ENCODE measurements around the gene C17orf100.

C17orf100 gene

GRCh38 chr17:6651354-6651918, at the start of gene C17orf100, which contains the start of gene MED31:
Gene C17orf100 (plus strand): TSS chr17:6651762. CDS start chr17:6651914, 152 bp downstream.
Gene MED31 (minus strand): TSS chr17:6651605. CDS start chr17:6651528, 77 bp downstream.
- peak; percentile 89 for DNase-seq

- no peak for DNase-seq
These were observed 49.4 kb upstream of the C17orf100 start for GRCh38 chr17:6602141-6602540.

DNA sequence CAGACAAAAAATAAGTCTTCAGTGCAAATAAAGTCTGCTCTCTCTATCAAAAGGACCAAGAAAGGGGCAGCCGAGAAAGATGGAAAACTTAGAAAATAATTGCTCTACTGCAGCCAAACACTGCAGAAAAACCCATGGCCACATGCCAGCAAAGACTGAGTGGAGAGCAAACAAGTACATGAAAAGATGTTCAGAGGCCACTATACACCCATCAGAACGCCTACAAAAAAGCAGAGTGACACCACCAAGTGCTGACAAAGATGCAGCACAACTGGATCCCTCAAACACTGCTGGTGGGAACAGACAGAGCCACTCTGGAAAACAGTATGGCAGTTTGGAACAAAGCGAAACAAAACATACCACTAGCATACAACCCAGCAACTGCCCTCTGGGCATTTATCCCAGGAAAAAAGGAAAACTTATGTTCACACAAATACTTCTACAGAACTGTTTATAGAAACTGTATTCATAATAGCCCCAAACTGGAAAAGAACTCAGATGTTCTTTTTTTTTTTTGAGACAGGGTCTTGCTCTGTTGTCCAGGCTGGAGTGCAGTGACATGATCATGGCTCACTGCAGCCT, 47.7 kb upstream of the C17orf100 start:
- no peak for DNase-seq

DNA sequence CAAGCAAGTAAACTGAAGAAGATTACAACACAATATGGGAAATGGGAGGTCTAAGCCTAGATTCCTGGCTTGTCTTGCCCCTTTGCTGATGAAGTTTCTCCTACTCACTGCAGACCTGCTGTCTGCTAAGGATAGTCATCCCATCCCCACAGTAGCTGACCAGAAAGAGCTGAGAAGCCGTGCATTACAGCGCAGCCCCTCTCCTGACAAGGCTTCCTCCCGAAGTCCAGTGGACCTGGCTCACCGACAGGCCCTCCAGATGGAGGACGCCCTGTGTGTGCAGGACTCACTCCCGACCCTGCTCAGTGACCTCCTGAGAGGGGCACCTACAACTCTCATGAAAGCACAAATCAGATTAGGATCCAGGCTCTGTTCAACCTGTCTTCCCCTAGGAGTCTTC, 46.4 kb upstream of the C17orf100 start:
- no peak for DNase-seq

DNA sequence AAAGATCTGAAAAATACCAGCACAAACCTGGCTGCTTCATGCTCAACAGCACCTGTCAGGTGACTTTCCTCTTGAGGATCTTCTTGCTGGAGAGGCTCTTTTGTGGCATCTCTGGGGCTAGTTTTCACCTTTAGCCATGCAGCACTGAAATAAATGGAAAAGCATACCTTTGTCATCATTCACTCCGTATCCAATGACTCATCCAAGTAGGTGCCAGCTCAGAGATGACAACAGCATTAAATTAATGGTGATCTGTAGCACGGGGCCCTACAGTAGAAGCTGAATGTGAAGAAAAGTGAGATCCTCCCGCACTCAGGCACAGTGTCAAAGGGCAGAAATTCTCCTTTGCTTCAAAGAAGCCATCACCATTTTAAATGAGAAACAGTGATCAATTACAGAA, 43.2 kb upstream of the C17orf100 start:
- no peak for DNase-seq

DNA sequence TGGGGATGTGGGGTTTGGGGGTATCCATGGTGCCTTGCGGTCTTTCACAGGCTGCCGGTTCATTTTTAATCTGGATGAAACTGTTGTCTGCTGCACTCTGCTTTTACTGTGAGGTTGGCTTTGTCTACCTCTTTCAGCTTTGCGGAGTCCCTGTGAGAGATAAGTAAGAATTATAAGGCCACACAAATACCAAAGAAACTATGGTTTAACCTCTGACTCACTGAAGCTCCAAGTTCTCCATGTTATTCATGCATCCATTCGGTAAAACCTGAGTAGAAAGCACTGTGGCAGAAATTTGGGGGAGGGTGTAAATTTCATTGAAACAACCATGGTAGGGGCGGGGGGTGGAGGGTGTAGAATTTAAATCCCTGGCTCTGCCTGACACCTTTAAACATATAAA, 41.6 kb upstream of the C17orf100 start:
- DNase-seq: no peak

- no peak for DNase-seq
These were observed 40.3 kb upstream of the C17orf100 start for GRCh38 chr17:6611231-6611630.

DNA sequence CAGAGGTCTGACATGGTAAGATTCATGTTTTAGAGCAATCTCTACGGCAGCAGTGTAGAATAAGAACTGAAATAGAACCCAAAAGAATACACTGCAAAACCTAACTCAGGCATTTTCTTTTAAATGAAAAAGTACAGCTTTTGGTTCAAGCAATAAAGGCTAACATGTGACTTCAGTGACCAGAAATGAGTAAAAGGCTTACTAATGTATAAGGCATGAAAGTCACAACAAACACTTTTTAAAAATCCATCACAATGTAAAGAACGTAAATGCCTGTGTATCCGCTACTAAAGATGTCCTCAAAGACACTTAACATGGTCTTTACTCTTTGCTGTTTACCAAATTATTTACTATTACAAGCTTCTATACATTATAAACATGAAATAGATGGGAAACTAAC, 27.6 kb upstream of the C17orf100 start:
- DNase-seq: no peak

GRCh38 chr17:6626616-6627015, 24.9 kb upstream of the C17orf100 start:
- DNase-seq: no peak

DNA sequence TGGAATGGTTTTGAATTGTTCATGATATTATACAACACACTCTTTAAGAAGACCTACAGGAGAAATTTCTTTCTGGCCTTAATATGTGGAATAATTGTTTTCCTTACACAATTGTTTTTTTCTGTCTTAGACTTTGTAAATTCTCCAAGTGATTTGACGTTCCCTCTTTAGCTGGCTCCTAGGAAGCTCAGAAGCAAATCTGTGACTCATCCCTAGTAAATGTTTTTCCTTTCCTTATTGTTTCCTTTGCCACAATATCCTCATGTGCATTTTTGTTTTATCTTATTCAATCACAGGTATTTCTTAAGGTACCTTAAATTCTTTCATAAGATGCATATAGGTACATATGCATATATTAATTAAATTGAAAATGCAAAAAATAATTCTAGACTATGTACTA, 24.5 kb upstream of the C17orf100 start:
- no peak for DNase-seq

- no peak for DNase-seq
These were observed 21.2 kb upstream of the C17orf100 start for GRCh38 chr17:6630390-6630789.

- no peak for DNase-seq
These were observed 19.0 kb upstream of the C17orf100 start for GRCh38 chr17:6632530-6632929.

DNA sequence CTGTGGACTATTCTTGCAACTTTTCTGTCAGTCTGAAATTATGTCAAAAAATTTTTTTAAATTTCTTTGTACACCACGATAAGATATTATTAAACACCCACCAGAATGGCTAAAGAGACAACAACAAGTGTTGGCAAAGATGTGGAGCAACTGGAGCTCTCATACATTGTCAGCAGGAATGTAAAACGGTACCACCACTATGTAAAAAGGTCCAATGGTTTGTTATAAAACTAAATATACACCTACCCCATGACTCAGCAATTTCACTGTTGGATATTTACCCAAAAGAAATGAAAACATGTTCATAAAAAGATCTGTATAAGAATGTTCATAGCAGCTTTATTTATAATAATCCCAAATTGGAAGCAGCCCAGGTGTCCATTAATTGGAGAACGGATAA, 18.3 kb upstream of the C17orf100 start:
- DNase-seq: no peak

DNA sequence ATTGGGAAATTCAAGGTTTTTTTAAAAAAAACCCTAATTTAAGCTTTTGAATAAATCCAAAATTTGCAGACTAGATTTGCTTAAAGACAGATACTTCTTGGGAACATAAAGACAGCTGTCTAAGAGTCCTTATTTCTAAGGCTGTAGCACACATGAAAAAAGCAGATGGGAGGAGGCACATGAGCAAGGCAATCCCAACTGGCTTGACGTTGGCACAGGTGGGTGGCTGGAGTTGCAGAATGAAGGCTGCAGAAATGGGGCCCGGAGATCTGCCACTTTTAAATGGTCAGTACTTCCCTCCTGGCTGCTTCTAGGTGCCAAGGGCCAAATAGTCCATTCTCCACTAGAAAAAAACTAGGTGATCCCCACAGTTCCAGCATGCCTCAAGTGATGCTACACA, 15.5 kb upstream of the C17orf100 start:
- DNase-seq: no peak

- DNase-seq: no peak
These were observed 14.7 kb upstream of the C17orf100 start for GRCh38 chr17:6636616-6637457.

DNA sequence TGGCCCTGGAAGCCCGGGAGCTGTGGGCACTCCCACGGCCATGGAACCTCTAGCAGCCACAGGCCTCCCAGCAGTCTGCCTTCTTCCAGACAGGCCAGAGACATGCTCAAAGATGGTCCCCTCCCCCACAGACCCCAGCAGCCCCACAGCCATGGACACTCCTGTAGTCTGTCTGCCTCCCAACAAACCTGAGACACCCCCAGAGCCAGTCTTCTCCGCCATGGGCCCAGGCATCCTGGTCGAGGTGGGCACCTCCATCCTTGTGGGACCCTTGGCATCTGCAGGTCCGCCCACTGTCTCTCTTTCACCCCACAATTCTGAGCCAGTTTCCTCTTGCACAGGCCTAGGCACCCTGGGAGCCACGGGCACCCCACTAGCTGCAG, 14.1 kb upstream of the C17orf100 start:
- no peak for DNase-seq

DNA sequence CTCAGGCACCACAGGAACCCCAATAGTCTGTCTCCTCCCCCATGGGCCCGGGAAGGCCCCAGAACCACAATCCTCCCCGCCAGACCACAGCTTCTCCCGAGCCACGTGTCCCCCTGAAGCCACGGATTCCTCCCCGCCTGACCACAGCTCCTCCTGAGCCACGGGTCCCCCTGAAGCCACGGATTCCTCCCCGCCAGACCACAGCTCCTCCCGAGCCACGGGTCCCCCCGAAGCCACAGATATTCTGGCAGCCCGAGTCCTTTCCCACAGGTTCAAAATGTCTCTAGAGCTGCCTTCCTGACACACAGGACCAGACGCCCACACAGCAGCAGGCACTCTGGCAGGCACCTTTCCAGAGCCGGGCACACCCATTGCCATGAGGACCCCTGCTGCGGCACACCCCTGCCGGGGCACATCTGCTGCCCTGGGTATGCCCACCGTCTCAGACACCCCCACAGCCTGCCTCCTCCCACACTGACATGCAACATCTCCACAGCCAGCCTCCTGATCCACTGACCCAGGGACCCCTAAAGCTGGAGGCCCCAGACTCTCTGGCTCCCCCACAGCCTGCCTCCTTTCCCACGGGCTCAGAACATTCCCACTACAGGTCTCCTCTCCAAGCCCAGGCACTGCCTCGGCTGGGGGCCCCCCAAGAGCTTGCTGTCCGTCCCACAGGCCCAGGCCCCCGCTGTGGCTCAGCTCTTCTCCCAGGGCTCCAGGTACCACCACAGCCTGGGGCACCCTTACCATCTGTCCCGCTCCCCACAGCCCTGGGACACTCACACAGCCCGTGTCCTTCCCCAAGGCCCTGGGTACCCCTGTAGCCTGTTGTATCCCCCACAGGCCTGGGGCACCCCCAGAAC, 13.3 kb upstream of the C17orf100 start:
- DNase-seq: no peak

DNA sequence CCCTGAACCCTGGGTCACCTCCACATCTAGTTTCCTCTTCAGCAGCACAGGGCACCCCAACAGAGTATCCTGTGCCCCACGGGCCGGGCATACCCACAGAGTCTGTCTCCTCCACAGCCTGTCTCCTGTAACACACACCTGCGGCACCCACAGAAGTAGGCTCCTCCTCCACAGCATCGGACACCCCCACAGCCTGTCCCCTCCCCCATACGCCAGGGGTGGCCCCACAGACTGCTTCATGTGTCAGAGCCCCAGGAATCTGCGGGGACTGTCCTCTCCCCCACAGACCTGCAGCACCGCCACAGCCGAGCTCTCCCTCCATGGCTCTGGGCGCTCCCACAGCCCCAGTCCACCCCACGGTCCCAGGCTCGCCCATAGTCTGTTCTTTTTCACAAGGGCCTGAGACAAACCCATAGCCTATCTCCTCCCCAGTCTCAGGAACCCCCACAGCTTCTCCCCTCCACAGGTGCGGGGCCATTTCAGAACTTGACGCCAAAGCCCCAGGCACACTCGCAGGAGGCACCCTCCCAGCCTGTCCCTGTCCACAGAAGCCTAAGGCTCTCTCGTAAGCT, 12.5 kb upstream of the C17orf100 start:
- DNase-seq: no peak

DNA sequence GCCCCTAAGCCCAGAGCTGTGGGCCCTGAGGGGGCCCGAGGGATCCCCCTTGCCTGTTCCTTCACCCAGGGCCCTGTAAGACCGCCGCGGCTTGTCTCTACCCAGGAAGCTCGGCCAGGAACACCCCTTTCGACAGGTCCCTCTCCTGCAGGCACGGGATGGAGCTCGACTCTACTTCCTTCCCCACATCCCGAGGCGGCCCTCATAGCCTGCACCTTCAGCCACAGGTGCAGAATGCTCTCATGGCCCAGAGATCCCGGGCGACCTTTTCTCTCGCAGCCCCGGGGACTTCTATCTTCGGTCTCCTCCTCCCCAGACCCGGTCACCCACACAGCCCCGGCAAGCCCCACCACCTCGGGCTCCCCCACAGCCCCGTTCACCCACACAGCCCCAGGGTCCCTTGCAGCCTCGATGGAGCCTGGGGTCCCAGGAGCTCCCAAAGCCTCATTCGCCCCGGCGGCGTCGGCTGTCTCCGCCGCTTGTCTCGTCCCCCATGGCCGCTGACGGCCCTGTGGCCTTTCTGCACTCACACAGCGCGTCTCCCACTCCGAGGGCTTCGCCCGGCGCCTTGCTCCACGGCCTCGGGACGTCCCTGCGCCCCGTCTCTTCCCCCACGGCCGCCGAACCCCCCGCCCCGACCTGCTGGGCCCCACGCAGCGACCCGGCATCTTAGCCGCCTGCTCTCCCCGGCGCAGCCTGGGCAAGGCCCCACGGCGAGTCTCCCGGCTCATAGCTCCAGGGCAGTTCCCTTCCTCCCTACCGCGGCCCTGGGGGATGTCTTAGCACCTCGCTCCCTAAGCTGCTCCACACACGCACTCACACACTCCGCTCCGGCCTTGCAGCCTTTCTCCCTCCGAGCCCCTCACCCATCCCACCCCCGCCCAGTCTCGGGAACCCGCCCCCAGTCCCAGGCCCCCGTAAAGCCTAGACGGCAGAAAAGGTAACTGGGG, 11.7 kb upstream of the C17orf100 start:
- DNase-seq: no peak

DNA sequence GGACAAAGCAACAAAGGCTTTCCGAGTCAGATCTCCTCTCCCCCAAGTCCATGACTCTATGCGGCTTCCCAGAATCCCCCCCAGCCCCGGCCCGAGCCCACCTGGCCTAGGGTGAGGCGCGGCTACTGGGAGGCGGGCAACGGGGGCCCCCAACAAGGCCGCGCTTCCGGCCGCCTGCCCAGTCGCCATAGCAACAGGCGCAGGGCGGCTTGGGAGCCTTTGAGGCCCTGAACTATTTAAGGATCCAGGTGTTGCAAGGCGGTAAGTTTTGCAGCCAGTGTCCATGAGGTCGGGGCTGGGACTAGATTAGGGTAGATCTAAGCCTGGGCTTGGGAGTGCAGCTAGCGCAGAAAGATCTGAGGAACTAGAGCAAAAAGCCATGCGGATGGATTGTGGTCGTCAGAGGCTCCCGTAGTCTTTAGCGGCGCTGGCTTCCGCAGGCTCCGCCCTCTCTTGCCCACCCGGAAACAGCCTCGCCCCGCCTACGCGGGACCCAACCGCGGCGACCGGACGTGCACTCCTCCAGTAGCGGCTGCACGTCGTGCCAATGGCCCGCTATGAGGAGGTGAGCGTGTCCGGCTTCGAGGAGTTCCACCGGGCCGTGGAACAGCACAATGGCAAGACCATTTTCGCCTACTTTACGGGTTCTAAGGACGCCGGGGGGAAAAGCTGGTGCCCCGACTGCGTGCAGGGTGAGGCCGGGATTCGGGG, 10.9 kb upstream of the C17orf100 start, which contains the start of the genes KIAA0753 and TXNDC17:
TSS of gene KIAA0753 (minus strand) at position 176 of the 711 bp plus-strand sequence. CDS start 5,608 bp downstream, outside the sequence.
TSS of gene TXNDC17 (plus strand) at position 525 of the 711 bp plus-strand sequence. CDS start at position 548, 23 bp downstream.
- DNase-seq: peak; percentile 76

Measured in activated CD4-positive, alpha-beta T cell treated with anti-CD3 and anti-CD28 coated beads for 1 hour (primary cell).